Suprapubic skin (tissue), 4 donors: ENCODE data around the gene SPTBN1.

Experiments used
- CTCF ChIP-seq, 2 donors: fragments of 200-600 bp in 1 of 2; fragments of 450-650 bp in 1 of 2; sonication (generic) in 1 of 2; IDR thresholded peaks; one replicate each; pipeline ENCODE4 v1.5.1; 2016 to 2019; ENCODE audit warnings: antibody characterized with exemption in 2 of 2, mild to moderate bottlenecking in 1 of 2, moderate library complexity in 1 of 2
- EP300 ChIP-seq: sonication (generic); formaldehyde crosslinking; IDR thresholded peaks from one replicate; pipeline ENCODE4 v1.6.1; 2017; ENCODE audit warnings: antibody characterized with exemption
- POLR2A ChIP-seq, 2 donors: fragments of 450-650 bp; IDR thresholded peaks; one replicate each; pipeline ENCODE4 v1.6.1; 2017; ENCODE audit warnings: antibody characterized with exemption in 2 of 2, mild to moderate bottlenecking in 2 of 2, moderate library complexity in 2 of 2
- POLR2AphosphoS5 ChIP-seq, 3 donors: sonication (generic); formaldehyde crosslinking; IDR thresholded peaks; one replicate each; pipeline ENCODE4 v1.6.1; 2017; ENCODE audit warnings: antibody characterized with exemption in 3 of 3

- TF ChIP-seq EP300 (no peak), CTCF (IDR thresholded peaks at IDR 0.05) (no peak), POLR2A (IDR thresholded peaks at IDR 0.05) (no peak), POLR2AphosphoS5 (IDR thresholded peaks at IDR 0.05) (no peak)
Measured at GRCh38 chr2:54624591-54625071, 168.5 kb downstream of the SPTBN1 start.
